HEK293T (cell line): ENCODE measurements around the gene NIPSNAP3A.

Experiments used
- ELF4 ChIP-seq: fragments of 450-650 bp; IDR thresholded peaks from 2 replicates; pipeline ENCODE4 v1.6.1; 2017; ENCODE audit warnings: antibody characterized with exemption
- FOXM1 ChIP-seq: fragments of 450-650 bp; IDR thresholded peaks from 2 replicates; pipeline ENCODE4 v1.6.1; 2017; ENCODE audit warnings: mild to moderate bottlenecking, borderline replicate concordance
- PKNOX1 ChIP-seq: fragments of 450-650 bp; IDR thresholded peaks from 2 replicates; pipeline ENCODE4 v1.6.1; 2016
- SP1 ChIP-seq: fragments of 450-650 bp; IDR thresholded peaks from 2 replicates; pipeline ENCODE4 v1.6.1; 2017
- SUZ12 ChIP-seq: fragments of 450-650 bp; IDR thresholded peaks from 2 replicates; pipeline ENCODE4 v1.6.1; 2016; ENCODE audit warnings: mild to moderate bottlenecking
- ZNF384 ChIP-seq: fragments of 450-650 bp; IDR thresholded peaks from 2 replicates; pipeline ENCODE4 v1.6.1; 2016

GRCh38 chr9:104787306-104788015 is 40.0 kb downstream of the NIPSNAP3A start:
- TF ChIP-seq ELF4 (no peak), PKNOX1 (no peak), SUZ12 (no peak), SP1 (no peak), FOXM1 (no peak), ZNF384 (no peak)
